Fibroblast of villous mesenchyme (primary cell): ENCODE measurements around the gene PDE4DIP. TPM values are rescaled to one million over a fixed set of nuclear protein-coding genes. Genes with fewer than 3 reads are reported as not detected.
"Not testable (repeated sequence)": the region's sequence is repeated elsewhere in the genome, so short reads cannot be mapped to it uniquely, and the experiment has no call there.

ENCODE experiments used
- DNase-seq: peaks from one replicate; pipeline ENCODE4 v3.0.0-alpha.2; 2010; ENCODE audit warnings: low read depth
- H3K4me3 ChIP-seq: 2 replicates; pipeline ENCODE4 v1.5.1; 2011; ENCODE audit warnings: low read depth, mild to moderate bottlenecking, low read length
- small RNA-seq: library from RNA; depleted of rRNA; stranded (forward); fragments of <200 nt; gene quantifications from one replicate; pipeline ENCODE3, GENCODE V24; 2012
- total RNA-seq: library from RNA; depleted of rRNA; stranded (reverse); fragments of >200 nt; gene quantifications from 2 replicates; pipeline ENCODE4 v1.2.3, GENCODE V29; 2012

PDE4DIP gene
- total RNA-seq, 1 donor, result 120 TPM

DNA sequence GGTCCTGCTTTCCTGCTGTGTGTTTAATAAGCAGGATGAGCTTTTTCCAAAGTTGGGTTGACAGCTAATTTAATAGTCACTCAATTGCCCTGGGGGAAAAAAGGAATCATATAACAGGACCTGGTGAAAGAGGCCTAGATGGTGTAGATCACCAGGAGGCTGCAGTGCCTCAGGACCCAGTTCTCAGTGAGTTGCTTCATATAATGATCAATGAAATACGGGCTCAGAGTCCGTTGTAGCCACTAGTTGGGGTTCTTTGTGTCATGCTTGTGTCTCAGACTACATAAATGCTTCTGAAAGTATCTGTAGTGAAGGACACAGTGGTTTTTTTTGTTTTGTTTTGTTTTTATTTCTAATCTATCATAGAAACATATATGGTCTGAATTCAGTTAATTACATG is 164.5 kb downstream of the PDE4DIP start:
- not testable (repeated sequence) for DNase-seq, H3K4me3 ChIP-seq

GRCh38 chr1:149009761-149010160 is 165.5 kb downstream of the PDE4DIP start:
- not testable (repeated sequence) for DNase-seq, H3K4me3 ChIP-seq

GRCh38 chr1:149012599-149012998 is 168.4 kb downstream of the PDE4DIP start:
- H3K4me3 ChIP-seq, DNase-seq: not testable (repeated sequence)

DNA sequence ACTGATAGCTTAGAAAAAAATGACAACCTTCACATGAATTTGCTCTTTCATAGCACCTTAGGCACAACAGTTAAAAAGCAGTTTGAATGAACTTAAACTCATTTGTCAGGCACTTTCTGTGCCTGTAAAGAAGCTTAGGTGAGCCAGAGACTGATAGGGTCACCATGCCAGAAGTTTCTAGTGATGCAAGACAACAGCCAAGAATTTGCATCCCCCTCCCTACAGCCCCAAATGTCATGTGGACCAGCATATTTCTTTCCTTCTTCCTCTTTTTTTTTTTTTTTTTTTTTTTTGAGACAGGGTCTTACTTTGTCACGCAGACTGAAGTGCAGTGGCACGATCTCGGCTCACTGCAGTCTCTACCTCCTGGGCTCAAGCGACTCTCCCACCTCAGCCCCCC is 169.3 kb downstream of the PDE4DIP start:
- DNase-seq, result not testable (repeated sequence)

GRCh38 chr1:149015522-149015921 is 171.3 kb downstream of the PDE4DIP start:
- not testable (repeated sequence) for H3K4me3 ChIP-seq, DNase-seq

More for the DNA sequence above, 169.3 kb downstream of the PDE4DIP start:
- not testable (repeated sequence) for H3K4me3 ChIP-seq

DNA sequence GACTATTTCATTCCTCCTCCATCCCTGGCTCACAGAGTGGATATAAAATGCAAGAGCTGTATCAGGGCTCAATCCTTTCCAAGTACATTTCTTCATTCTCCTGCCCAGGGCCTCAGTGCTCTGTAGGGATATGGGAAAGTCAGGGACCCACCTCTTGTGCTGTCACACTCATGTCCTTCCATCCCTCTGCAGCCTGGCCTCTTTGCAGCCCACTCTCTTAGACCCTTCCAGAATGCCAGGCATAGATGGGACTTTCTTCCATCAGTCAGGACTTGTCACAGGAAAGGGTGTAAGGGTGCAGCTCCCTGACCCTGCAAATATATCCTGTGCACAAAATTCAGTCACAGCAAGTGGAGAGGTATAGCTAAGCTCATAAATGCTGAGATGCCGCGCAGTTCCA is 172.4 kb downstream of the PDE4DIP start:
- not testable (repeated sequence) for H3K4me3 ChIP-seq, DNase-seq

DNA sequence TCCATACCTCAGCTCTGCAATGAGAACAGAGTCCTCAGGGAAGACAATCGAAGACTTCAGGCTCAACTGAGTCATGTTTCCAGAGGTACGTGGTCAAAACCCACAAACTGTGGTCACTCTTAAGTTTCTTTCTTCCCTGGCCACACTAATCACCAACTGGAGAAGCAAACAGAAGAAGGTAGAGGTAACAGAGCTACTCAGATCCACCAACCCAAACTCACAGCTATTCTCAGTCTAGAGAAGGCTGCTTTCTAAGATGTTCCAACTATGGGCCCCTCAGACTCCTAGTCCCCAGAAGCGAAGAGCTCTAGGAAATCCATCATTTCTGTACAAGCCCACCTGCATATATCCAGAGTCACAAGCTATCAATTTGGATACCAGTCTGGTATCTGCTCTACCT is 174.3 kb downstream of the PDE4DIP start:
- not testable (repeated sequence) for DNase-seq, H3K4me3 ChIP-seq

GRCh38 chr1:149024327-149024726 is 180.1 kb downstream of the PDE4DIP start:
- DNase-seq, H3K4me3 ChIP-seq: not testable (repeated sequence)

GRCh38 chr1:149033916-149034315 is 189.7 kb downstream of the PDE4DIP start:
- DNase-seq, H3K4me3 ChIP-seq: not testable (repeated sequence)

GRCh38 chr1:149043056-149043455 is 198.8 kb downstream of the PDE4DIP start:
- not testable (repeated sequence) for DNase-seq, H3K4me3 ChIP-seq

DNA sequence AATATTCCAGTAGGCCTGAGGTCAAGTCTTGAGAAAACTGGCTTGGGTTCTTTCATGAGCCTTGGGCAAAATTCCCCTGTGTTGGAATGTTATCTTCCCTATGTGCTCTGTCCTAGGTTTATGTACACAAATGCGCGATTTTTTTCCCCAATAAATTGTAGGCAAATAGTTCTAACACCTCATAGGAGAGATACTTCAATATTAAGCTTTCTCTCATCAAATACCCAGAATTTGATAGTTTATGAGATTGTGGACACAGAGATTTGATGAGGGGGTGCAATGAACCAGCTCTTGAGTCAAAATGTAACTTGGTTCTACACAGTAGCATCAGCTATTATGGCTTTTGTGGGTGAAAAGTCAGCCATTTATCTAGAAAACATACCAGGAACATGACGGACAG is 220.4 kb downstream of the PDE4DIP start:
- not testable (repeated sequence) for H3K4me3 ChIP-seq, DNase-seq

DNA sequence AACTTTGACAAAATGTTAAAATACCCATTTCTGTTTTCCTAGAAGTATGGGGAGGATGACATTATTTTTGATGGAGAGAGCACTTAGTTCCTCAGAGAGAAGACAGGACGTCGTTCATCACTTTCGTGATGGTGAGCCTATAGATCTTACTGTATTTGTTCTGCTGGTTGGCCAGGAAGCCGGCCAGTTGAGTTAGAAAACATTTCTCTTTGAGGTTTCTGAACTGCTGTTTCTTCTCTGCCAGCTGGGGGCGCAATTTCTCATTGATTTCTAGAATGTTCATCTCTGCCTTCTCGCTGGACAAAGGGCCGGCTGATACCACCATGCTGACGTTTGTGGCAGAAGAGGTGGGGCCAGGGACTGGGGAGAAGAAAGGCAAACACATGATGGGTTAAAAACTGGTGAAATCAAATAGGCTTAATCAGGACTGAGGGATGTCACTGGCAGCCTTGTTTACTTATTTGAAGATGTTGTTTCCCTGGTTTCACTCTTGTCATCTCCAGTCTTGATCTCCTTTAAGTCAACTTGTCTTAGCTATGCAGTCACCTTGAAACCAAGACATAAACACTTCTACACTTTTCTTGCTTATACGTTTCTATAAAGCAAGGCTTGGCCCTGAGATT is 231.4 kb downstream of the PDE4DIP start:
- not testable (repeated sequence) for DNase-seq, H3K4me3 ChIP-seq

Small RNA genes lying within 50 kb of the gene (small RNA-seq; reads per million reads assigned to genes)
- gene RN7SKP88 (not detected), gene RNU2-38P (0.56 reads per million)

Other genes starting within 250 kb of the PDE4DIP start
- 15.5 and 22.9 TPM in 2 replicates for gene NBPF14, start 248.4 kb upstream of the PDE4DIP start, total RNA-seq
- 25.4 and 30.2 TPM in 2 replicates for gene NUDT4B, start 95.7 kb upstream of the PDE4DIP start, total RNA-seq